C4-2B (cell line): ENCODE measurements around the gene VDAC1.

Source experiments
- ZFX ChIP-seq: fragments of 450-650 bp; IDR thresholded peaks from 2 replicates; pipeline ENCODE4 v1.6.1; 2017
- TF ChIP-seq, protein P1 (sequence below): fragments of 450-650 bp; conservative IDR thresholded peaks from 2 replicates; pipeline ENCODE4 v1.5.1; 2017; ENCODE audit warnings: mild to moderate bottlenecking

DNA sequence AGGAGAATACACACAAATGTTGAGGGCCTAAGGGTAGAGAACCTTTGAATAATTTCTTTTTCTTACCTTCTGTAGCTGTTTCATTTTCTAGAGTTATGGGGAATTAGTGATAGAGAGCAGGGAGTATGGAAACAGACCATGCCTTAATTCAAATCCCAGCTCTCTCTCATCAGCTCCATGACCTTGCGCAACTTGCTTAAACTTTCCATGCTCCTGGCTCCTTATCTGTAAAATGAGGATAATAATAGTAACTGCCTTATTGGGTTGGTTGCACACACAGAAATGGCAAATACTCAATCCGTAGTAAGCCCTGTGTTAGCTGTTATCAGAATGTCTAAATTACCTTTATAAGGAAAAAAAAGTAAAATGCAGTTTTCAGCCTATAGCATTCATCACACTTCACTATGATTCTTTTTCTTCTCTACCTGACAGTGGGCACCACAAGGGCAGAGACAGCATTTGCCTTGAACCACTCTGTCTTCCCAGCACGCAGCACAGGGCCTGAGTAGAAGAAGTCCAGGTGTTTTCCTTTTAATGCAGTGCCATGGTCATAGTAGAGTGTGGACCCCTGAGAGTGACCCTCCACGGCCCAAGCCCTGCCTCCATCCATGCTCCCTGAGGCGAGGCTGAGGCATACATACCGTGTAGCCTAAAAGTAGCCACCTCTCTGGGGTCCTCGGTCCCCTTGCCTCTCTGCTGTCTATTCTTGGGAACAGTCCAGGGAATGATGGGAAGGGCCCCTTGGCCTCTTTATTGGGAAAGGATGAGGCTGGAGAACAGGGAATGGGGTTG is 53.8 kb downstream of the VDAC1 start:
- TF ChIP-seq, protein P1, sequence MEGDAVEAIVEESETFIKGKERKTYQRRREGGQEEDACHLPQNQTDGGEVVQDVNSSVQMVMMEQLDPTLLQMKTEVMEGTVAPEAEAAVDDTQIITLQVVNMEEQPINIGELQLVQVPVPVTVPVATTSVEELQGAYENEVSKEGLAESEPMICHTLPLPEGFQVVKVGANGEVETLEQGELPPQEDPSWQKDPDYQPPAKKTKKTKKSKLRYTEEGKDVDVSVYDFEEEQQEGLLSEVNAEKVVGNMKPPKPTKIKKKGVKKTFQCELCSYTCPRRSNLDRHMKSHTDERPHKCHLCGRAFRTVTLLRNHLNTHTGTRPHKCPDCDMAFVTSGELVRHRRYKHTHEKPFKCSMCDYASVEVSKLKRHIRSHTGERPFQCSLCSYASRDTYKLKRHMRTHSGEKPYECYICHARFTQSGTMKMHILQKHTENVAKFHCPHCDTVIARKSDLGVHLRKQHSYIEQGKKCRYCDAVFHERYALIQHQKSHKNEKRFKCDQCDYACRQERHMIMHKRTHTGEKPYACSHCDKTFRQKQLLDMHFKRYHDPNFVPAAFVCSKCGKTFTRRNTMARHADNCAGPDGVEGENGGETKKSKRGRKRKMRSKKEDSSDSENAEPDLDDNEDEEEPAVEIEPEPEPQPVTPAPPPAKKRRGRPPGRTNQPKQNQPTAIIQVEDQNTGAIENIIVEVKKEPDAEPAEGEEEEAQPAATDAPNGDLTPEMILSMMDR, result no peak
- TF ChIP-seq ZFX, result no peak
